Tibial nerve (tissue), 3 donors: Measurements from ENCODE around the gene CACNA2D2.

Experiments
- CTCF ChIP-seq, 5 experiments: fragments of 200-600 bp in 3 of 5; fragments of 450-650 bp in 2 of 5; sonication (generic) in 3 of 5; IDR thresholded peaks; one replicate each; pipeline ENCODE4 v1.5.1; 2016 to 2019; ENCODE audit warnings: antibody characterized with exemption in 5 of 5, mild to moderate bottlenecking in 3 of 5, moderate library complexity in 2 of 5
- POLR2A ChIP-seq, 2 donors: fragments of 450-650 bp; IDR thresholded peaks; one replicate each; pipeline ENCODE4 v1.6.1; 2017; ENCODE audit warnings: antibody characterized with exemption in 2 of 2, mild to moderate bottlenecking in 2 of 2, moderate library complexity in 2 of 2

GRCh38 chr3:50550079-50550736, 46.8 kb upstream of the CACNA2D2 start:
- TF ChIP-seq CTCF (IDR thresholded peaks at IDR 0.05) (peak; percentile 63 to 85 (median 74)), POLR2A (IDR thresholded peaks at IDR 0.05) (no peak)
